ENCODE measurements around the gene ARG2.

DNA sequence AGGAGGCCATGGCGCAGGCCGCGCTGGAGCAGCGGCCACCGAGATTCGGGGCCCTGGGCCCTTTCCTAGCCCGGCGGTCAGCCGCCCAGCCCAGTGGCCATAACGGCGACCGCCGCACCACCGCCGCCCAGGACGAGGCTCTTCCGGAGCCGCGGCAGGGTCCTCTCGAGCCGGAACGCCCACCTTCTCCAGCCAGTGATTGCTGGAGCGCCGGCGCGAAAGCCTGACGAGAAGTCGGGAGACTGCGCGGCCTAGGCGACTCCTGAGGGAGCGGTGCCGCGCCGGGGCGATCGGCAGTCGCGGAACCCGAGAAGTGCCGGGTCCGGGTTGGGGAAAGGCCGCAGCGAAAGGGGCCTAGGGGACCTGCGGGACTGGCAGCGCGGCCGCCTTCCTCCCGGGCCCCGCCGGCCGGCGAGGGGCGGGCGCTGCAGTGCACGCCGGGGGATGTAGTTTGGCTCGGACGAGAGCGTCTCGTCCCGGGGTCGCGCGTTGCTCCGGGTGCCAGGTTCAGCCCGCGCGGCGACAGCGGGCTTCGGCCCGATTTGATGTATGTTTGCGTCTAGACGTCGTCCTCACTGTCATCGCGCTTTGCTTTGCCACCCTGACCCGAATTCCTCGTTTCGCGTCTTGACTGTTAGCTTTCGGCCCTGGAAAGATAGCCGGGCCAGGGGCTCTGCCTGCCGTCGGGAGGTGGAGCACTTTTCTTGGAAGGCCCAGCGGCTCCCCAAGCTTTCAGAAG is 54.9 kb downstream of the ARG2 start, which contains the start of gene VTI1B:
- TF ChIP-seq, protein P1, sequence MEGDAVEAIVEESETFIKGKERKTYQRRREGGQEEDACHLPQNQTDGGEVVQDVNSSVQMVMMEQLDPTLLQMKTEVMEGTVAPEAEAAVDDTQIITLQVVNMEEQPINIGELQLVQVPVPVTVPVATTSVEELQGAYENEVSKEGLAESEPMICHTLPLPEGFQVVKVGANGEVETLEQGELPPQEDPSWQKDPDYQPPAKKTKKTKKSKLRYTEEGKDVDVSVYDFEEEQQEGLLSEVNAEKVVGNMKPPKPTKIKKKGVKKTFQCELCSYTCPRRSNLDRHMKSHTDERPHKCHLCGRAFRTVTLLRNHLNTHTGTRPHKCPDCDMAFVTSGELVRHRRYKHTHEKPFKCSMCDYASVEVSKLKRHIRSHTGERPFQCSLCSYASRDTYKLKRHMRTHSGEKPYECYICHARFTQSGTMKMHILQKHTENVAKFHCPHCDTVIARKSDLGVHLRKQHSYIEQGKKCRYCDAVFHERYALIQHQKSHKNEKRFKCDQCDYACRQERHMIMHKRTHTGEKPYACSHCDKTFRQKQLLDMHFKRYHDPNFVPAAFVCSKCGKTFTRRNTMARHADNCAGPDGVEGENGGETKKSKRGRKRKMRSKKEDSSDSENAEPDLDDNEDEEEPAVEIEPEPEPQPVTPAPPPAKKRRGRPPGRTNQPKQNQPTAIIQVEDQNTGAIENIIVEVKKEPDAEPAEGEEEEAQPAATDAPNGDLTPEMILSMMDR (conservative IDR thresholded peaks at IDR 0.05) = no peak; the same call in 1 of the 2 replicates
- TF ChIP-seq EZH2 (IDR thresholded peaks at IDR 0.05; ENCODE audit: low read depth) = no peak
